HCT116 (cell line): ENCODE results near the gene CHAD. TPM values are rescaled to one million over a fixed set of nuclear protein-coding genes. Genes with fewer than 3 reads are reported as not detected.

ENCODE experiments used
- ATAC-seq: fragments of 200-7000 bp; cut with Tn5 transposase; 2 replicates; pipeline ENCODE4 v1.9.1; 2020; ENCODE audit warnings: mild to moderate bottlenecking, moderate library complexity
- BruUV-seq: library from RNA; stranded (reverse); fragments of 400-500 nt; replicated peaks from 2 replicates; lab custom pipeline; 2021; lab: Mats Ljungman, UMichigan
- CTCF ChIA-PET: fragments of 300-600 bp; sonication (Branson Sonifier 250); formaldehyde crosslinking; loops from one replicate; lab custom pipeline; 2021; ENCODE audit warnings: antibody characterized with exemption; lab: Charles Lee
- POLR2A ChIA-PET: fragments of 300-600, 350-600 bp; sonication (Branson Sonifier 250); formaldehyde crosslinking; loops from one replicate; lab custom pipeline; 2021; ENCODE audit warnings: antibody characterized with exemption; lab: Charles Lee
- RAD21 ChIA-PET, 2 experiments: fragments of 300-600 bp; sonication (Branson Sonifier 250); formaldehyde crosslinking; loops; one replicate each; lab custom pipeline; 2023; ENCODE audit warnings: low total read pairs in 2 of 2; ENCODE audit not compliant: uncharacterized antibody in 2 of 2, unreplicated experiment in 2 of 2, low non-redundant PET in 1 of 2; lab: Charles Lee
- DNase-seq: peaks from one replicate; pipeline ENCODE4 v3.0.0-alpha.2; 2010; ENCODE audit warnings: low read depth, low spot score
- H2AFZ ChIP-seq: fragments of 200-600 bp; shearing (Covaris generic), sonication (generic); 2 replicates; pipeline ENCODE4 v1.6.1; 2017; ENCODE audit warnings: low read depth, mixed run types, mixed read lengths, antibody characterized with exemption, low read length; ENCODE audit not compliant: poor library complexity, severe bottlenecking
- H3K27ac ChIP-seq: 2 replicates; pipeline ENCODE4 v1.5.1; 2012; ENCODE audit warnings: low read depth, low read length
- H3K27me3 ChIP-seq: fragments of 200-600 bp; sonication (generic); 2 replicates; pipeline ENCODE4 v1.6.1; 2016; ENCODE audit warnings: mixed run types, low read length, mixed read lengths; ENCODE audit not compliant: insufficient read depth
- H3K36me3 ChIP-seq, 2 experiments: fragments of 200-500 bp in 1 of 2; fragments of 200-600 bp in 1 of 2; sonication (Bioruptor generic) in 1 of 2; sonication (generic) in 1 of 2; 2 replicates each; pipeline versions ENCODE4 v1.5.1 to v1.6.1; 2014 to 2016; ENCODE audit warnings: low read length in 2 of 2, inconsistent platforms in 1 of 2, mixed read lengths in 1 of 2, mixed run types in 1 of 2; ENCODE audit not compliant: insufficient read depth in 2 of 2, control insufficient read depth in 1 of 2
- H3K4me1 ChIP-seq, 2 experiments: fragments of 200-600 bp in 1 of 2; sonication (generic) in 1 of 2; 2 replicates each; pipeline versions ENCODE4 v1.5.1 to v1.6.1; 2012 to 2017; ENCODE audit warnings: low read length in 2 of 2, inconsistent platforms in 1 of 2, mild to moderate bottlenecking in 1 of 2, mixed read lengths in 1 of 2, mixed run types in 1 of 2, moderate library complexity in 1 of 2; ENCODE audit not compliant: insufficient read depth in 2 of 2, control insufficient read depth in 1 of 2
- H3K4me2 ChIP-seq: fragments of 200-600 bp; sonication (generic); 2 replicates; pipeline ENCODE4 v1.6.1; 2017; ENCODE audit warnings: mixed run types, low read length, mixed read lengths
- H3K4me3 ChIP-seq, 2 experiments: fragments of 200-600 bp in 1 of 2; sonication (generic) in 1 of 2; replicated peaks in 1 of 2; 2 replicates each; pipeline ENCODE4 v1.5.1; 2011 to 2016; ENCODE audit warnings: low read length in 2 of 2, control low read depth in 1 of 2, low read depth in 1 of 2, mild to moderate bottlenecking in 1 of 2, mixed read lengths in 1 of 2, mixed run types in 1 of 2
- H3K79me2 ChIP-seq: fragments of 200-600 bp; sonication (generic); 2 replicates; pipeline ENCODE4 v1.6.1; 2017; ENCODE audit warnings: mild to moderate bottlenecking, mixed run types, low read length, moderate library complexity, mixed read lengths; ENCODE audit not compliant: insufficient read depth
- H3K9ac ChIP-seq: fragments of 200-600 bp; sonication (generic); 2 replicates; pipeline ENCODE4 v1.6.1; 2016; ENCODE audit warnings: low read length, mixed read lengths
- H3K9me2 ChIP-seq: fragments of 200-600 bp; sonication (generic), shearing (Covaris generic); 2 replicates; pipeline ENCODE4 v1.6.1; 2017; ENCODE audit warnings: mixed run types, mild to moderate bottlenecking, moderate library complexity; ENCODE audit not compliant: insufficient read depth
- H3K9me3 ChIP-seq, 2 experiments: fragments of 200-500 bp in 1 of 2; fragments of 200-600 bp in 1 of 2; sonication (Bioruptor generic) in 1 of 2; sonication (generic) in 1 of 2; 2 replicates each; pipeline ENCODE4 v1.6.1; 2014 to 2017; ENCODE audit warnings: low read length in 2 of 2, mixed read lengths in 2 of 2, inconsistent platforms in 1 of 2, low read depth in 1 of 2, mild to moderate bottlenecking in 1 of 2, mixed run types in 1 of 2, moderate library complexity in 1 of 2; ENCODE audit not compliant: control insufficient read depth in 1 of 2, insufficient read depth in 1 of 2
- H4K20me1 ChIP-seq: fragments of 200-600 bp; sonication (generic), shearing (Covaris generic); 2 replicates; pipeline ENCODE4 v1.6.1; 2017; ENCODE audit warnings: mixed run types, mild to moderate bottlenecking, moderate library complexity; ENCODE audit not compliant: insufficient read depth
- CBX3 ChIP-seq: IDR thresholded peaks from 2 replicates; pipeline ENCODE4 v1.6.1; 2012; ENCODE audit warnings: low read depth
- CTCF ChIP-seq, 3 experiments: fragments of 200-600 bp in 1 of 3; sonication (generic) in 1 of 3; IDR thresholded peaks in 2 of 3; conservative IDR thresholded peaks in 1 of 3; 2 replicates each; pipeline ENCODE4 v1.5.1; 2012 to 2017; ENCODE audit warnings: low read depth in 2 of 3, low read length in 2 of 3, antibody characterized with exemption in 1 of 3, borderline replicate concordance in 1 of 3, control low read depth in 1 of 3, mild to moderate bottlenecking in 1 of 3, mixed read lengths in 1 of 3, mixed run types in 1 of 3, moderate library complexity in 1 of 3; ENCODE audit not compliant: insufficient read depth in 1 of 3
- EGR1 ChIP-seq: IDR thresholded peaks from 2 replicates; pipeline ENCODE4 v1.6.1; 2012; ENCODE audit warnings: low read depth
- ELF1 ChIP-seq: IDR thresholded peaks from 2 replicates; pipeline ENCODE4 v1.6.1; 2012; ENCODE audit warnings: low read depth, borderline replicate concordance
- EZH2phosphoT487 ChIP-seq: fragments of 200-600 bp; IDR thresholded peaks from 2 replicates; pipeline ENCODE4 v1.6.1; 2018; ENCODE audit warnings: antibody characterized with exemption, borderline replicate concordance
- POLR2A ChIP-seq: IDR thresholded peaks from 2 replicates; pipeline ENCODE4 v1.7.0; 2011; ENCODE audit warnings: borderline replicate concordance; ENCODE audit not compliant: insufficient read depth, insufficient read length; ENCODE audit errors: extremely low read depth
- RAD21 ChIP-seq: IDR thresholded peaks from 2 replicates; pipeline ENCODE4 v1.6.1; 2012; ENCODE audit warnings: low read depth, mild to moderate bottlenecking
- REST ChIP-seq: IDR thresholded peaks from 2 replicates; pipeline ENCODE4 v1.6.1; 2012; ENCODE audit warnings: low read depth
- SIN3A ChIP-seq: IDR thresholded peaks from 2 replicates; pipeline ENCODE4 v1.6.1; 2012; ENCODE audit warnings: low read depth
- SP1 ChIP-seq: IDR thresholded peaks from 2 replicates; pipeline ENCODE4 v1.6.1; 2012; ENCODE audit warnings: low read depth
- SRF ChIP-seq: IDR thresholded peaks from 2 replicates; pipeline ENCODE4 v1.6.1; 2012; ENCODE audit warnings: low read depth
- TCF7L2 ChIP-seq: IDR thresholded peaks from 2 replicates; pipeline ENCODE4 v1.7.0; 2011; ENCODE audit warnings: borderline replicate concordance, inconsistent platforms; ENCODE audit not compliant: insufficient read depth, insufficient read length; ENCODE audit errors: extremely low read depth
- ZBTB33 ChIP-seq: IDR thresholded peaks from 2 replicates; pipeline ENCODE4 v1.6.1; 2011; ENCODE audit warnings: mild to moderate bottlenecking, low read length, moderate library complexity; ENCODE audit not compliant: insufficient replicate concordance; ENCODE audit errors: extremely low read depth
- ZFX ChIP-seq: fragments of 450-650 bp; IDR thresholded peaks from 2 replicates; pipeline ENCODE4 v1.6.1; 2017
- ZNF274 ChIP-seq: fragments of 200-500 bp; sonication (Bioruptor generic); IDR thresholded peaks from 2 replicates; pipeline ENCODE4 v1.6.1; 2014; ENCODE audit warnings: mild to moderate bottlenecking, low read depth, low read length, inconsistent platforms
- intact Hi-C: fragments of 100-400 bp; cut with micrococcal nuclease; formaldehyde crosslinking; loops from 2 replicates; pipeline ENCODE4 v1.10.0; 2022
- total RNA-seq: library from RNA; stranded (reverse); gene quantifications from one replicate; pipeline ENCODE4 v1.2.1, GENCODE V29; 2021; ENCODE audit not compliant: unreplicated experiment

Gene CHAD
- total RNA-seq, 1 experiment from 2014 or later: not detected

- no peak for ATAC-seq
- CTCF ChIA-PET: interaction anchor here (0.8 kb wide), 1 partner anchor 15 kb away, joined by 3 read pairs; no protein-coding TSS in a partner anchor
- Histone ChIP-seq H3K9ac (no peak overlapping the region), H3K79me2 (no peaks in the 10 kb centered on the region), H3K9me2 (no peaks in the 10 kb centered on the region), H3K27ac (no peak overlapping the region), H4K20me1 (no peaks in the 10 kb centered on the region), H3K9me3 (no peaks in the 10 kb centered on the region), H2AFZ (no peak overlapping the region), H3K4me2 (no peak overlapping the region), H3K27me3 (no peaks in the 10 kb centered on the region), H3K4me3 (no peak overlapping the region), H3K36me3 (no peaks in the 10 kb centered on the region), H3K4me1 (peaks cover 0 to 6% of the 10 kb centered on the region in 2 experiments; a peak in 1 of 4 replicates)
- TF ChIP-seq SRF (no peak), REST (no peak), CBX3 (no peak), ZFX (no peak), ZNF274 (no peak), RAD21 (no peak), ZBTB33 (no peak), SIN3A (no peak), EGR1 (no peak), POLR2A (no peak), EZH2phosphoT487 (no peak), TCF7L2 (no peak), CTCF (IDR thresholded peaks at IDR 0.05 in 2 of 3, conservative IDR thresholded peaks at IDR 0.05 in 1 of 3; ENCODE audit: borderline replicate concordance in 1 of 3, insufficient read depth in 1 of 3, low read depth in 2 of 3, low read length in 2 of 3) (no peak), ELF1 (no peak), SP1 (no peak)
- no TSS peak for BruUV-seq
- POLR2A ChIA-PET: no interaction called here
- RAD21 ChIA-PET: no interaction called here
- intact Hi-C loops: no loop called here
- no peak for DNase-seq
Measured at GRCh38 chr17:50517011-50517410, 48.3 kb upstream of the CHAD start.
